DND-41 (cell line): ENCODE measurements around the gene CRISPLD2.

Experiments
- ATAC-seq: fragments of 200-7000 bp; cut with Tn5 transposase; 3 replicates; pipeline ENCODE4 v1.9.1; 2021; ENCODE audit warnings: low read depth; ENCODE audit not compliant: insufficient read depth
- DNase-seq: peaks from one replicate; pipeline ENCODE4 v3.0.0-alpha.2; 2020
- H2AFZ ChIP-seq: 2 replicates; pipeline ENCODE4 v1.6.0; 2012; ENCODE audit warnings: low read depth, low read length
- H3K27ac ChIP-seq: 2 replicates; pipeline ENCODE4 v1.5.1; 2012; ENCODE audit warnings: low read length, inconsistent platforms
- H3K27me3 ChIP-seq: fragments of 200-600 bp; sonication (generic); 2 replicates; pipeline ENCODE4 v1.6.0; 2012; ENCODE audit warnings: low read length, mild to moderate bottlenecking, inconsistent platforms; ENCODE audit not compliant: insufficient read depth, poor library complexity
- H3K36me3 ChIP-seq: 2 replicates; pipeline ENCODE4 v1.5.1; 2012; ENCODE audit warnings: low read length, inconsistent platforms; ENCODE audit not compliant: insufficient read depth
- H3K4me1 ChIP-seq: 2 replicates; pipeline ENCODE4 v1.5.1; 2012; ENCODE audit warnings: mild to moderate bottlenecking, low read length; ENCODE audit not compliant: insufficient read depth
- H3K4me2 ChIP-seq: 2 replicates; pipeline ENCODE4 v1.6.0; 2012; ENCODE audit warnings: mild to moderate bottlenecking, moderate library complexity, low read length, inconsistent platforms; ENCODE audit not compliant: insufficient read depth
- H3K4me3 ChIP-seq, 2 experiments: fragments of 200-600 bp in 1 of 2; shearing (Covaris generic) in 1 of 2; 2 replicates each; pipeline ENCODE4 v1.5.1; 2012 to 2016; ENCODE audit warnings: inconsistent platforms in 2 of 2, low read length in 2 of 2, mild to moderate bottlenecking in 2 of 2, low read depth in 1 of 2, moderate library complexity in 1 of 2
- H3K79me2 ChIP-seq: 2 replicates; pipeline ENCODE4 v1.6.0; 2012; ENCODE audit warnings: low read length, inconsistent platforms; ENCODE audit not compliant: insufficient read depth
- H3K9ac ChIP-seq: 2 replicates; pipeline ENCODE4 v1.6.0; 2012; ENCODE audit warnings: low read depth, mild to moderate bottlenecking, inconsistent platforms, low read length, moderate library complexity
- H3K9me3 ChIP-seq: 2 replicates; pipeline ENCODE4 v1.5.1; 2012; ENCODE audit warnings: low read length, moderate library complexity, mild to moderate bottlenecking, inconsistent platforms; ENCODE audit not compliant: insufficient read depth, severe bottlenecking
- H4K20me1 ChIP-seq: 2 replicates; pipeline ENCODE4 v1.6.0; 2012; ENCODE audit warnings: low read length; ENCODE audit not compliant: insufficient read depth
- CTCF ChIP-seq: IDR thresholded peaks from 2 replicates; pipeline ENCODE4 v1.5.1; 2012; ENCODE audit warnings: borderline replicate concordance, low read length, moderate library complexity, mild to moderate bottlenecking; ENCODE audit not compliant: poor library complexity, severe bottlenecking; ENCODE audit errors: extremely low read depth
- EZH2 ChIP-seq: IDR thresholded peaks from 3 replicates; pipeline ENCODE4 v1.6.1; 2012; ENCODE audit warnings: borderline replicate concordance, low read depth, mild to moderate bottlenecking, moderate library complexity, low read length, inconsistent platforms; ENCODE audit not compliant: severe bottlenecking

CRISPLD2 gene

GRCh38 chr16:84909476-84910085 lies 89.8 kb downstream of the CRISPLD2 start:
- H3K79me2 ChIP-seq = no peaks in the 10 kb centered on the region
- peaks cover 8% of the 10 kb centered on the region for H3K27me3 ChIP-seq
- no peaks in the 10 kb centered on the region for H4K20me1 ChIP-seq
- DNase-seq (no peak), ATAC-seq (no peak)
- no peak overlapping the region for H3K27ac ChIP-seq
- H2AFZ ChIP-seq = no peak overlapping the region
- no peak overlapping the region for H3K4me3 ChIP-seq
- no peaks in the 10 kb centered on the region for H3K9me3 ChIP-seq
- TF ChIP-seq EZH2 = no peak
- no peak for TF ChIP-seq CTCF
- H3K36me3 ChIP-seq = no peaks in the 10 kb centered on the region
- H3K4me2 ChIP-seq = no peak overlapping the region
- H3K9ac ChIP-seq = no peak overlapping the region
- no peaks in the 10 kb centered on the region for H3K4me1 ChIP-seq

GRCh38 chr16:84911486-84912216 lies 91.9 kb downstream of the CRISPLD2 start:
- Histone ChIP-seq H3K4me3 (no peak overlapping the region), H3K27me3 (peaks cover 19% of the 10 kb centered on the region), H2AFZ (no peak overlapping the region), H3K27ac (no peak overlapping the region), H3K79me2 (no peaks in the 10 kb centered on the region), H3K4me2 (no peak overlapping the region), H3K9me3 (no peaks in the 10 kb centered on the region), H3K9ac (no peak overlapping the region), H3K4me1 (no peaks in the 10 kb centered on the region), H3K36me3 (no peaks in the 10 kb centered on the region), H4K20me1 (no peaks in the 10 kb centered on the region)
- no peak for TF ChIP-seq EZH2
- TF ChIP-seq CTCF = no peak
- DNase-seq (no peak), ATAC-seq (no peak)

- Histone ChIP-seq H3K4me1 (no peaks in the 10 kb centered on the region), H3K36me3 (no peaks in the 10 kb centered on the region), H3K9ac (no peak overlapping the region), H3K9me3 (no peaks in the 10 kb centered on the region), H2AFZ (no peak overlapping the region), H3K4me3 (no peak overlapping the region), H4K20me1 (no peaks in the 10 kb centered on the region), H3K27ac (no peak overlapping the region), H3K79me2 (no peaks in the 10 kb centered on the region), H3K4me2 (no peak overlapping the region), H3K27me3 (peaks cover 30% of the 10 kb centered on the region)
- TF ChIP-seq CTCF = no peak
- TF ChIP-seq EZH2 = no peak
- no peak for ATAC-seq
- DNase-seq = no peak
These were observed 93.5 kb downstream of the CRISPLD2 start for GRCh38 chr16:84913315-84913714.
